Pancreas (tissue), 10 donors: Measurements from ENCODE around the gene SYNE2. TPM values are rescaled to one million over a fixed set of nuclear protein-coding genes. Genes with fewer than 3 reads are reported as not detected.

Source experiments
- ATAC-seq, 4 donors: fragments of 200-7000 bp; cut with Tn5 transposase; one replicate each; pipeline versions ENCODE4 v1.8.0 to v1.9.1; 2020; ENCODE audit warnings: mild to moderate bottlenecking in 4 of 4, moderate library complexity in 4 of 4
- DNase-seq, 6 donors: peaks; one replicate each; pipeline ENCODE4 v3.0.0-alpha.2; 2020
- FAIRE-seq: peaks from 2 replicates; lab custom pipeline; 2012; peaks lifted over from hg19 to GRCh38; lab: Jason Lieb, UNC
- H3K27ac ChIP-seq, 4 donors: fragments of 200-600 bp; sonication (generic); 1 replicate in 3 of 4; 2 replicates in 1 of 4; pipeline versions ENCODE4 v1.5.0 to v1.8.0; 2020
- H3K27me3 ChIP-seq, 4 donors: fragments of 200-600 bp; one replicate each; pipeline ENCODE4 v1.8.0; 2021
- H3K36me3 ChIP-seq, 3 donors: fragments of 200-600 bp; sonication (generic) in 1 of 3; one replicate each; pipeline versions ENCODE4 v1.5.0 to v1.8.0; 2020 to 2021
- H3K4me1 ChIP-seq, 3 donors: fragments of 200-600 bp; one replicate each; pipeline ENCODE4 v1.8.0; 2021
- H3K4me3 ChIP-seq, 4 donors: fragments of 200-600 bp; sonication (generic) in 2 of 4; one replicate each; pipeline versions ENCODE4 v1.5.0 to v1.8.0; 2020 to 2021
- H3K9me3 ChIP-seq, 4 donors: fragments of 200-600 bp; one replicate each; pipeline ENCODE4 v1.8.0; 2021
- WGBS, 2 donors: extraction: QIAGEN DNeasy Blood & Tissue Kit; methylation state at CpG; one replicate each; pipeline ENCODE4 v1.1.7; 2013; 5-methylcytosine and 5-hydroxymethylcytosine counted together
- intact Hi-C, 3 donors: fragments of 100-400 bp; cut with DNase I; formaldehyde crosslinking; loops; one replicate each; pipeline versions ENCODE4 v1.11.1 to v1.14.2; 2022
- polyA plus RNA-seq, 2 donors: library from polyadenylated mRNA; stranded (reverse); fragments of 200-250 nt; gene quantifications; one replicate each; pipeline ENCODE4 v1.2.3, GENCODE V29; 2013
- total RNA-seq, 6 donors: library from RNA; stranded (reverse); fragmentation: NEBNext Ultra II Directional in 4 of 6; extraction: Animal tissue kit (Norgen Biotek cat#: 25700) in 4 of 6; gene quantifications; one replicate each; pipeline versions ENCODE4 v1.2.1 to v1.2.4, GENCODE V29; 2021 to 2023
- TF ChIP-seq, protein P1 (sequence below), 4 donors: fragments of 200-600 bp; sonication (generic) in 3 of 4; IDR thresholded peaks; one replicate each; pipeline versions ENCODE4 v1.5.0 to v1.8.0; 2021; ENCODE audit warnings: antibody characterized with exemption in 4 of 4
- donor health status: healthy with polysubstance abuse.
- donor health status: DM: no; HTN: no; CAD: no; lungs with moderate emphysema.
- donor health status: DM: no; HTN: no; CAD: no.
- donor health status: control.
- donor health status: control.
- donor health status: Bipolar disorder and iron deficiency.
- donor health status: DM: yes; HTN: yes; CAD: no.
- donor health status: DM: no; HTN: no; CAD: no.
- donor health status: DM: no; HTN: no; CAD: no.
- donor health status: DM: yes; HTN: yes; CAD: no.

The SYNE2 gene
- total and polyA plus RNA-seq, 8 donors, result 45.2 to 103 (median 56.6) TPM

DNA sequence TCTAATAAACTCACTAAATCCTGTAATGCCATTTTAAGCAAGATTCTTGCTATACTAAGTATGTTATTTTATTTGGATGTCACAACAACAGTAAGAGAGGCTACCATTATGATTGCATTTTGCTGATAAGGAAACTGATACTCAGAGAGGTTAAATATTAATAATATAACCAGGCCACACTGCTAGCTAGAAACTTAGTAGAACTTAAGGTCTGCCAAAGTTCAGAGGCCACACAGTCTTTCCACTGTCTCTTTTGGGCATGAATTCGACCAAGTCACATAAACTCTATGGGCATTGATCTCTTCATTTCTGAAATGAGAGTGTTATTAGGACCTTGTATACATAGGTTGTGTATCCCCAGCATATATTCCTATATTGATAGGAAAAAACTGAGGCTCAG lies 147.9 kb downstream of the SYNE2 start:
- no peak for DNase-seq
- Histone ChIP-seq H3K9me3 (no peaks in the 10 kb centered on the region), H3K27ac (no peak overlapping the region), H3K4me1 (no peaks in the 10 kb centered on the region), H3K27me3 (no peaks in the 10 kb centered on the region), H3K36me3 (peaks cover 0 to 54% (median 0%) of the 10 kb centered on the region in 3 donors), H3K4me3 (no peak overlapping the region)
- peak in 1 of 4 donors; percentile 39 for ATAC-seq
- 36 to 53% methylated on average over 1 of the region's 1 CpG for WGBS, 2 donors
- TF ChIP-seq, protein P1, sequence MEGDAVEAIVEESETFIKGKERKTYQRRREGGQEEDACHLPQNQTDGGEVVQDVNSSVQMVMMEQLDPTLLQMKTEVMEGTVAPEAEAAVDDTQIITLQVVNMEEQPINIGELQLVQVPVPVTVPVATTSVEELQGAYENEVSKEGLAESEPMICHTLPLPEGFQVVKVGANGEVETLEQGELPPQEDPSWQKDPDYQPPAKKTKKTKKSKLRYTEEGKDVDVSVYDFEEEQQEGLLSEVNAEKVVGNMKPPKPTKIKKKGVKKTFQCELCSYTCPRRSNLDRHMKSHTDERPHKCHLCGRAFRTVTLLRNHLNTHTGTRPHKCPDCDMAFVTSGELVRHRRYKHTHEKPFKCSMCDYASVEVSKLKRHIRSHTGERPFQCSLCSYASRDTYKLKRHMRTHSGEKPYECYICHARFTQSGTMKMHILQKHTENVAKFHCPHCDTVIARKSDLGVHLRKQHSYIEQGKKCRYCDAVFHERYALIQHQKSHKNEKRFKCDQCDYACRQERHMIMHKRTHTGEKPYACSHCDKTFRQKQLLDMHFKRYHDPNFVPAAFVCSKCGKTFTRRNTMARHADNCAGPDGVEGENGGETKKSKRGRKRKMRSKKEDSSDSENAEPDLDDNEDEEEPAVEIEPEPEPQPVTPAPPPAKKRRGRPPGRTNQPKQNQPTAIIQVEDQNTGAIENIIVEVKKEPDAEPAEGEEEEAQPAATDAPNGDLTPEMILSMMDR (IDR thresholded peaks at IDR 0.05), result no peak
- intact Hi-C loops, result no loop called here
- no peak for FAIRE-seq

DNA sequence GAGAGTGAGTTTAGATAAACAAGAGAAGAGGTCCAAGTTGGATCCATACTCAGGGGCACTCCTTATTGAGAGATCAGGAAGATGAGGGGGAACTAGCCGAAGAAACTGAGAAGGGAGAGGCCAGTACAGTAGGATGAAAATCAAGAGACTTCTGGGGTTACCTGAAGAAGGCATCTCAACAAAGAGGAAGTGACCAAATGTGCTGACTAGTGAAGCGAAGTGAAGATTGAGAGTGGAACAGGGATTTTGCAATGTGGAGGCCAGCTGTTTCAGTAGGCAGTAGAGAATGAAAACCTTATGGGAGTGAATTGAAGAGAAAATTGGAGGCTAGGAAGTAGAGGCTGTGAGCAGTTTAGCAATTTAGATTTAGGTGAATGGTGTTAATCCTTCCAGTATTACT lies 153.0 kb downstream of the SYNE2 start:
- WGBS, 2 donors, result 93 to 98% methylated on average over 2 of the region's 2 CpGs
- ATAC-seq (no peak), DNase-seq (no peak), FAIRE-seq (no peak)
- Histone ChIP-seq H3K27me3 (no peaks in the 10 kb centered on the region), H3K4me1 (no peaks in the 10 kb centered on the region), H3K36me3 (peaks cover 0 to 28% (median 0%) of the 10 kb centered on the region in 3 donors), H3K4me3 (no peak overlapping the region), H3K27ac (no peak overlapping the region), H3K9me3 (no peaks in the 10 kb centered on the region)
- intact Hi-C loops, result no loop called here
- TF ChIP-seq, protein P1 (IDR thresholded peaks at IDR 0.05), result no peak

DNA sequence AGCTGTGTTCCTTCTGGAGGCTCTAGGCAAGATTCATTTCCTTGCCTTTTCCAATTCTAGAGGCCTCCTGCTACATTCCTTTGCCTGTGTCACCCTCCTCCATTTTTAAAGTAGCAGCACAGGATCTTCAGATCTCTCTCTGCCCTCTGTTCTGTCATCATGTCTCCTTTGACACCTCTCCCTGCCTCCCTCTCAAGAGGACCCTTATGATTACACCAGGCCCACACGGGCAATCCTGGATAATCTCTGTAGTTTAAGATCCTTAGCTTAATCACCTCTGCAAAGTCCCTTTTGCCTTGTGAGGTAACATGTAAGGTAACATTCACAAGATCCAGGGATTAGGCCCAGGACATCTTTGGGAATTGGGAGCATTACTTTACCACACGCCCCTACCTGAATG lies 155.2 kb downstream of the SYNE2 start:
- no peak overlapping the region for H3K4me3 ChIP-seq
- no peak for FAIRE-seq

DNA sequence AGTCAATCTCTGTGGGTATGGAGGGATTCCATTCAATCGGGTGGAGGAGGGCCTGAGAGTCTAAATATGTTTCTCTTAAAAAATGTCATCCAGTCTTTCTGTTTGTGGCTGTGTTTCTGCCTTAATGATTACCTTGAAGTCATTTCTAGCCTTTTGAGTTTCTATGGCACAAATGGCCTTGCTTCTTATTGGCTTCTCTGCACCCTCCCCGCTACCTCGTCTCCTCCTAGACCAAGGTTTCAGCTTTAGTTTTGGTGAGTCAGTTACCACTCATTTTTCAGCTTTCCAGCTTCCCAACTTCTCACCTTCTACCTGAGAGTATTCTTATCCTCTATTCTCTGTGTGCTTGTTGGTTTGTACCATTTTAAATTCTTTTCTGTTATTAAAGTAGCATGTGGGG lies 159.2 kb downstream of the SYNE2 start:
- ATAC-seq (no peak), DNase-seq (no peak), FAIRE-seq (no peak)
- H3K27me3 ChIP-seq, result no peaks in the 10 kb centered on the region
- intact Hi-C loops, result no loop called here
- 90 to 92% methylated on average over 3 of the region's 3 CpGs for WGBS, 2 donors
- no peak overlapping the region for H3K27ac ChIP-seq
- peaks cover 0 to 4% (median 0%) of the 10 kb centered on the region in 3 donors for H3K36me3 ChIP-seq
- no peak overlapping the region for H3K4me3 ChIP-seq
- TF ChIP-seq, protein P1 (IDR thresholded peaks at IDR 0.05), result no peak
- no peaks in the 10 kb centered on the region for H3K4me1 ChIP-seq
- H3K9me3 ChIP-seq, result no peaks in the 10 kb centered on the region

More for the DNA sequence above, 155.2 kb downstream of the SYNE2 start:
- no peaks in the 10 kb centered on the region for H3K27me3 ChIP-seq
- no peaks in the 10 kb centered on the region for H3K4me1 ChIP-seq
- ATAC-seq, result no peak
- TF ChIP-seq, protein P1 (IDR thresholded peaks at IDR 0.05), result no peak
- WGBS, 2 donors, result 90 to 97% methylated on average over 2 of the region's 2 CpGs
- no peak overlapping the region for H3K27ac ChIP-seq
- no peak for DNase-seq
- intact Hi-C loops, result no loop called here
- no peaks in the 10 kb centered on the region for H3K9me3 ChIP-seq
- peaks cover 0 to 9% (median 0%) of the 10 kb centered on the region in 3 donors for H3K36me3 ChIP-seq

DNA sequence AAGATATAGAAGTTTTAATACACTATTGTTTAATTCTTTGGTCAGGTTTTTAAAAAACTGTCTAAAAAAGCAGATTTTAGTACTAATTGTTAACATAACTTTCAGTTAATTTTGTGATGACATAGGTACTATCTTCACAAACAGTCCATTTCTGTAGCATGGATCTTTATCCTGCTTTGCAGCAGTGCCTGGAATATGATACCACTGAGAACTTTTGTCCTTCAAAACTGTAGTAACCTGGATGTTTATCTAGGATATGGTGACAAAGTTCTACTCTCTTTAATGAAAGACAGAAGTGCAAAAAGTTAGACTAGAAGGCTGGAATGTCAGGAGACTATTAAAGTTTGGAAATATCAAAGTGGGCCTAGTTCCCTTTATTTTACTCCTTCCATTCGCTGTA lies 159.9 kb downstream of the SYNE2 start:
- H3K4me3 ChIP-seq, result no peak overlapping the region
- intact Hi-C loops, result no loop called here
- no peak for FAIRE-seq

More for the DNA sequence above, 159.9 kb downstream of the SYNE2 start:
- ATAC-seq, result no peak
- no peaks in the 10 kb centered on the region for H3K36me3 ChIP-seq
- H3K27me3 ChIP-seq, result no peaks in the 10 kb centered on the region
- DNase-seq, result no peak
- WGBS, 2 donors, result 96% methylated on average over 1 of the region's 1 CpG
- H3K4me1 ChIP-seq, result no peaks in the 10 kb centered on the region
- TF ChIP-seq, protein P1 (IDR thresholded peaks at IDR 0.05), result no peak
- H3K27ac ChIP-seq, result no peak overlapping the region
- H3K9me3 ChIP-seq, result no peaks in the 10 kb centered on the region
